Neural cell (in vitro differentiated cells): ENCODE data around the gene MAP3K5. TPM values are rescaled to one million over a fixed set of nuclear protein-coding genes. Genes with fewer than 3 reads are reported as not detected.

Experiments used
- H2AFZ ChIP-seq: fragments of 200-600, 300-800 bp; sonication (generic), shearing (Covaris generic); 2 replicates; pipeline ENCODE4 v1.6.0; 2014; ENCODE audit warnings: low read depth, mild to moderate bottlenecking, antibody characterized with exemption, low read length, moderate library complexity
- H3F3A ChIP-seq: fragments of 200-600 bp; shearing (Covaris generic); 2 replicates; pipeline ENCODE4 v1.6.1; 2016; ENCODE audit warnings: mild to moderate bottlenecking, moderate library complexity, mixed read lengths, antibody characterized with exemption, low read length; ENCODE audit not compliant: insufficient read depth, poor library complexity, severe bottlenecking
- H3K27ac ChIP-seq: fragments of 200-600, 300-800 bp; sonication (generic), shearing (Covaris generic); 2 replicates; pipeline ENCODE4 v1.5.1; 2014; ENCODE audit warnings: mild to moderate bottlenecking, low read length, moderate library complexity
- H3K27me3 ChIP-seq: fragments of 300-800, 200-600 bp; sonication (generic), shearing (Covaris generic); 2 replicates; pipeline ENCODE4 v1.6.0; 2014; ENCODE audit warnings: mild to moderate bottlenecking, low read depth, low read length, moderate library complexity; ENCODE audit not compliant: insufficient read depth
- H3K36me3 ChIP-seq: fragments of 300-800, 200-600 bp; sonication (generic), shearing (Covaris generic); 2 replicates; pipeline ENCODE4 v1.5.1; 2014; ENCODE audit warnings: mild to moderate bottlenecking, antibody characterized with exemption, low read length, moderate library complexity; ENCODE audit not compliant: insufficient read depth
- H3K4me2 ChIP-seq: fragments of 300-800, 200-600 bp; sonication (generic), shearing (Covaris generic); 2 replicates; pipeline ENCODE4 v1.6.0; 2014; ENCODE audit warnings: mild to moderate bottlenecking, low read length
- H3K4me3 ChIP-seq: fragments of 300-800, 200-600 bp; sonication (generic), shearing (Covaris generic); 2 replicates; pipeline ENCODE4 v1.5.1; 2014; ENCODE audit warnings: mild to moderate bottlenecking, low read length, moderate library complexity
- H3K79me2 ChIP-seq: fragments of 200-600 bp; shearing (Covaris generic); replicated peaks from 2 replicates; pipeline ENCODE4 v1.6.0; 2014; ENCODE audit warnings: mild to moderate bottlenecking, low read length, moderate library complexity; ENCODE audit not compliant: insufficient read depth
- H3K9ac ChIP-seq: fragments of 300-800, 200-600 bp; sonication (generic), shearing (Covaris generic); 2 replicates; pipeline ENCODE4 v1.6.1; 2016; ENCODE audit warnings: mild to moderate bottlenecking, low read length, mixed read lengths
- H3K9me2 ChIP-seq: fragments of 200-600 bp; shearing (Covaris generic); 2 replicates; pipeline ENCODE4 v1.6.1; 2016; ENCODE audit warnings: mild to moderate bottlenecking, low read length, mixed read lengths; ENCODE audit not compliant: insufficient read depth
- H3K9me3 ChIP-seq: fragments of 200-600, 300-800 bp; sonication (generic), shearing (Covaris generic); 2 replicates; pipeline ENCODE4 v1.6.1; 2016; ENCODE audit warnings: mild to moderate bottlenecking, mixed run types, low read length, moderate library complexity, mixed read lengths
- H4K20me1 ChIP-seq: fragments of 200-600 bp; shearing (Covaris generic); 2 replicates; pipeline ENCODE4 v1.6.1; 2016; ENCODE audit warnings: mild to moderate bottlenecking, mixed run types; ENCODE audit not compliant: insufficient read depth
- EP300 ChIP-seq: fragments of 450-650 bp; conservative IDR thresholded peaks from 2 replicates; pipeline ENCODE4 v1.6.1; 2014; ENCODE audit warnings: antibody characterized with exemption, mild to moderate bottlenecking, moderate library complexity; ENCODE audit not compliant: poor library complexity, severe bottlenecking
- EZH2 ChIP-seq: fragments of 200-600, 300-800 bp; shearing (Covaris generic), sonication (generic); IDR thresholded peaks from 2 replicates; pipeline ENCODE4 v1.6.1; 2014; ENCODE audit warnings: antibody characterized with exemption, low read length, borderline replicate concordance, mild to moderate bottlenecking; ENCODE audit not compliant: insufficient read depth, poor library complexity, severe bottlenecking
- MXI1 ChIP-seq: fragments of 450-650 bp; conservative IDR thresholded peaks from 2 replicates; pipeline ENCODE4 v1.6.1; 2014; ENCODE audit warnings: antibody characterized with exemption, mild to moderate bottlenecking; ENCODE audit not compliant: poor library complexity, severe bottlenecking
- POLR2AphosphoS5 ChIP-seq: IDR thresholded peaks from 2 replicates; pipeline ENCODE4 v1.6.1; 2012
- RAD21 ChIP-seq: fragments of 450-650 bp; conservative IDR thresholded peaks from 2 replicates; pipeline ENCODE4 v1.6.1; 2014; ENCODE audit warnings: antibody characterized with exemption, mild to moderate bottlenecking, moderate library complexity
- SMC3 ChIP-seq: fragments of 450-650 bp; conservative IDR thresholded peaks from 2 replicates; pipeline ENCODE4 v1.6.1; 2014; ENCODE audit warnings: antibody characterized with exemption, mild to moderate bottlenecking, moderate library complexity; ENCODE audit not compliant: poor library complexity
- TAF1 ChIP-seq: IDR thresholded peaks from 2 replicates; pipeline ENCODE4 v1.6.1; 2012; ENCODE audit warnings: low read depth
- polyA plus RNA-seq: library from polyadenylated mRNA; depleted of rRNA; stranded (reverse); fragments of >200 nt; gene quantifications from 2 replicates; pipeline ENCODE4 v1.2.3, GENCODE V29; 2014
- TF ChIP-seq, protein P1 (sequence below): fragments of 450-650 bp; IDR thresholded peaks from 2 replicates; pipeline ENCODE4 v1.5.1; 2014; ENCODE audit warnings: antibody characterized with exemption, mild to moderate bottlenecking, moderate library complexity; ENCODE audit not compliant: poor library complexity, severe bottlenecking
- TF ChIP-seq, protein P2 (sequence below): IDR thresholded peaks from 2 replicates; pipeline ENCODE4 v1.6.1; 2012; ENCODE audit warnings: borderline replicate concordance

Gene MAP3K5
- polyA plus RNA-seq, 1 donor from 2014 or later: 2.0 TPM

GRCh38 chr6:136552054-136552453 lies 240.2 kb downstream of the MAP3K5 start:
- no peak overlapping the region for H2AFZ ChIP-seq
- no peak overlapping the region for H3K27ac ChIP-seq
- no peak for TF ChIP-seq EZH2
- TF ChIP-seq, protein P1, sequence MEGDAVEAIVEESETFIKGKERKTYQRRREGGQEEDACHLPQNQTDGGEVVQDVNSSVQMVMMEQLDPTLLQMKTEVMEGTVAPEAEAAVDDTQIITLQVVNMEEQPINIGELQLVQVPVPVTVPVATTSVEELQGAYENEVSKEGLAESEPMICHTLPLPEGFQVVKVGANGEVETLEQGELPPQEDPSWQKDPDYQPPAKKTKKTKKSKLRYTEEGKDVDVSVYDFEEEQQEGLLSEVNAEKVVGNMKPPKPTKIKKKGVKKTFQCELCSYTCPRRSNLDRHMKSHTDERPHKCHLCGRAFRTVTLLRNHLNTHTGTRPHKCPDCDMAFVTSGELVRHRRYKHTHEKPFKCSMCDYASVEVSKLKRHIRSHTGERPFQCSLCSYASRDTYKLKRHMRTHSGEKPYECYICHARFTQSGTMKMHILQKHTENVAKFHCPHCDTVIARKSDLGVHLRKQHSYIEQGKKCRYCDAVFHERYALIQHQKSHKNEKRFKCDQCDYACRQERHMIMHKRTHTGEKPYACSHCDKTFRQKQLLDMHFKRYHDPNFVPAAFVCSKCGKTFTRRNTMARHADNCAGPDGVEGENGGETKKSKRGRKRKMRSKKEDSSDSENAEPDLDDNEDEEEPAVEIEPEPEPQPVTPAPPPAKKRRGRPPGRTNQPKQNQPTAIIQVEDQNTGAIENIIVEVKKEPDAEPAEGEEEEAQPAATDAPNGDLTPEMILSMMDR: no peak
- TF ChIP-seq RAD21: no peak
- no peak for TF ChIP-seq POLR2AphosphoS5
- TF ChIP-seq, protein P2, sequence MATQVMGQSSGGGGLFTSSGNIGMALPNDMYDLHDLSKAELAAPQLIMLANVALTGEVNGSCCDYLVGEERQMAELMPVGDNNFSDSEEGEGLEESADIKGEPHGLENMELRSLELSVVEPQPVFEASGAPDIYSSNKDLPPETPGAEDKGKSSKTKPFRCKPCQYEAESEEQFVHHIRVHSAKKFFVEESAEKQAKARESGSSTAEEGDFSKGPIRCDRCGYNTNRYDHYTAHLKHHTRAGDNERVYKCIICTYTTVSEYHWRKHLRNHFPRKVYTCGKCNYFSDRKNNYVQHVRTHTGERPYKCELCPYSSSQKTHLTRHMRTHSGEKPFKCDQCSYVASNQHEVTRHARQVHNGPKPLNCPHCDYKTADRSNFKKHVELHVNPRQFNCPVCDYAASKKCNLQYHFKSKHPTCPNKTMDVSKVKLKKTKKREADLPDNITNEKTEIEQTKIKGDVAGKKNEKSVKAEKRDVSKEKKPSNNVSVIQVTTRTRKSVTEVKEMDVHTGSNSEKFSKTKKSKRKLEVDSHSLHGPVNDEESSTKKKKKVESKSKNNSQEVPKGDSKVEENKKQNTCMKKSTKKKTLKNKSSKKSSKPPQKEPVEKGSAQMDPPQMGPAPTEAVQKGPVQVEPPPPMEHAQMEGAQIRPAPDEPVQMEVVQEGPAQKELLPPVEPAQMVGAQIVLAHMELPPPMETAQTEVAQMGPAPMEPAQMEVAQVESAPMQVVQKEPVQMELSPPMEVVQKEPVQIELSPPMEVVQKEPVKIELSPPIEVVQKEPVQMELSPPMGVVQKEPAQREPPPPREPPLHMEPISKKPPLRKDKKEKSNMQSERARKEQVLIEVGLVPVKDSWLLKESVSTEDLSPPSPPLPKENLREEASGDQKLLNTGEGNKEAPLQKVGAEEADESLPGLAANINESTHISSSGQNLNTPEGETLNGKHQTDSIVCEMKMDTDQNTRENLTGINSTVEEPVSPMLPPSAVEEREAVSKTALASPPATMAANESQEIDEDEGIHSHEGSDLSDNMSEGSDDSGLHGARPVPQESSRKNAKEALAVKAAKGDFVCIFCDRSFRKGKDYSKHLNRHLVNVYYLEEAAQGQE: no peak
- TF ChIP-seq SMC3: no peak
- TF ChIP-seq EP300: no peak
- no peak for TF ChIP-seq TAF1
- TF ChIP-seq MXI1: no peak
- H3K4me2 ChIP-seq: no peak overlapping the region
- no peak overlapping the region for H3K4me3 ChIP-seq
- H4K20me1 ChIP-seq: no peaks in the 10 kb centered on the region
- no peak overlapping the region for H3K9ac ChIP-seq
- no peaks in the 10 kb centered on the region for H3K9me2 ChIP-seq
- no peaks in the 10 kb centered on the region for H3K9me3 ChIP-seq
- no peaks in the 10 kb centered on the region for H3F3A ChIP-seq
- H3K79me2 ChIP-seq: no peaks in the 10 kb centered on the region
- H3K27me3 ChIP-seq: peaks cover 60% of the 10 kb centered on the region
- no peaks in the 10 kb centered on the region for H3K36me3 ChIP-seq

DNA sequence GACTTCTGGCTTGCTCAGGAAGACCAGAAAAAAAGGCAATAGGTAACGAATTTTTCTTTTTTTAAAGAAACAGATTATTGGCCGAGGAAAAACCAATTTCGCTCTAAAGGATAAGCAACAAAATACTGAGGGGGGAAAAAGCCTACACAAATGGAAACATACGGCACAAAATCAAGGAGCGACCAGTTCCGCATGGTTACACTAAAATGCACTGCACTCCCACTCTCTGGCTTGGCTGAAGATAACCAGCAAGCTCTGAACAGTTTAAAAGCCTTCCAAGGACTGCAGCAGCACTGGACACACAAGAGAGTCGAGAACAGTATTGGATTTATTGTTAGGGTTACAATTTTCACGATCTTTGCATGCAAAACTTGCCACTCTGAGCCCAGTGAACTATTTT lies 241.2 kb downstream of the MAP3K5 start:
- Histone ChIP-seq H2AFZ (no peak overlapping the region), H3K9me2 (no peaks in the 10 kb centered on the region), H3K4me2 (peak overlapping the region; percentile 76), H3K9me3 (no peaks in the 10 kb centered on the region), H3K36me3 (no peaks in the 10 kb centered on the region), H3K27ac (no peak overlapping the region), H3K9ac (no peak overlapping the region), H3K4me3 (peak overlapping the region; percentile 78), H3K79me2 (no peaks in the 10 kb centered on the region), H3F3A (no peaks in the 10 kb centered on the region), H4K20me1 (no peaks in the 10 kb centered on the region), H3K27me3 (peaks cover 66% of the 10 kb centered on the region)
- TF ChIP-seq, protein P2: no peak
- TF ChIP-seq TAF1 (no peak), POLR2AphosphoS5 (no peak), SMC3 (no peak), EP300 (no peak), EZH2 (no peak), RAD21 (no peak), MXI1 (no peak)
- TF ChIP-seq, protein P1: no peak
